ENCODE data around the gene ZNF385D. TPM values are rescaled to one million over a fixed set of nuclear protein-coding genes. Genes with fewer than 3 reads are reported as not detected.

The ZNF385D gene
- total RNA-seq, 1 donor from 2014 or later: 32.0 TPM

DNA sequence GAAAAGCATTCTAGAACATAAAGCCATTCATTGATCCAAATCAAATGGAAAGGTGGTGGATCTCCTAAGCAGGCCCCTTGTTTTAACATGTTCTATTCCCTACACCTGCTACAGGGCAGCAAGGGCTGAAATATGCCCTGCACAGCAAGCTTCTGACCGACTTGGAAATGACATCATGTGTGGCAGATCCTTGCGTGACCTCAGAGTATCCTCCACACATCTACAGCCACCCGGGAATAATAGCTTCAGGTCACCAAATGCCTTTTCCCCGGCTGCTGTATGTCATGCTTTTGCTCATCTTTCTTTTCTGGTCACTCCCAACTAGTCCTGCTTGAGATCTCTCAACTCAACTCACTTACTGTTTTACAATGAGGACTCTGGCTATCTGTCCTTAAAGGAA is 158.2 kb downstream of the ZNF385D start:
- H3K4me3 ChIP-seq: no peak overlapping the region
- no peaks in the 10 kb centered on the region for H3K36me3 ChIP-seq
- TF ChIP-seq CTCF (IDR thresholded peaks at IDR 0.05): no peak
- intact Hi-C loops (cut with DNase I): no loop called here
- H3K27ac ChIP-seq: peak overlapping the region in 1 of 2 donors; percentile 42
- no peak for DNase-seq (ENCODE audit: low spot score in 2 of 2)
- no peaks in the 10 kb centered on the region for H3K9me3 ChIP-seq
- peaks cover 0 to 8% of the 10 kb centered on the region in 2 donors for H3K4me1 ChIP-seq
- no peaks in the 10 kb centered on the region for H3K27me3 ChIP-seq

- DNase-seq (ENCODE audit: low spot score in 2 of 2): no peak
- intact Hi-C loops (cut with DNase I): loop anchor here (10.0 kb wide), 1 partner anchor 57 kb away; no protein-coding TSS in a partner anchor
- no peaks in the 10 kb centered on the region for H3K36me3 ChIP-seq
- no peak for TF ChIP-seq CTCF (IDR thresholded peaks at IDR 0.05)
- H3K27ac ChIP-seq: no peak overlapping the region
- H3K4me3 ChIP-seq: no peak overlapping the region
- H3K9me3 ChIP-seq: no peaks in the 10 kb centered on the region
- no peaks in the 10 kb centered on the region for H3K27me3 ChIP-seq
- H3K4me1 ChIP-seq: peaks cover 0 to 11% of the 10 kb centered on the region in 2 donors
These were observed 163.1 kb downstream of the ZNF385D start for GRCh38 chr3:21587894-21588293.

GRCh38 chr3:21585216-21585740 is 165.7 kb downstream of the ZNF385D start:
- intact Hi-C loops (cut with DNase I): loop anchor here (10.0 kb wide), 1 partner anchor 60 kb away; no protein-coding TSS in a partner anchor

GRCh38 chr3:21573291-21573690 is 177.7 kb downstream of the ZNF385D start:
- Histone ChIP-seq H3K27ac (no peak overlapping the region), H3K36me3 (no peaks in the 10 kb centered on the region), H3K4me3 (no peak overlapping the region), H3K4me1 (no peaks in the 10 kb centered on the region), H3K9me3 (no peaks in the 10 kb centered on the region), H3K27me3 (no peaks in the 10 kb centered on the region)
- DNase-seq (ENCODE audit: low spot score in 2 of 2): no peak
- intact Hi-C loops (cut with DNase I): no loop called here
- TF ChIP-seq CTCF (IDR thresholded peaks at IDR 0.05): no peak

More at GRCh38 chr3:21585216-21585740, 165.7 kb downstream of the ZNF385D start:
- Histone ChIP-seq H3K9me3 (no peaks in the 10 kb centered on the region), H3K27me3 (no peaks in the 10 kb centered on the region), H3K4me1 (peaks cover 0 to 16% of the 10 kb centered on the region in 2 donors), H3K36me3 (no peaks in the 10 kb centered on the region), H3K4me3 (no peak overlapping the region), H3K27ac (peak overlapping the region in 1 of 2 donors; percentile 2)
- no peak for DNase-seq (ENCODE audit: low spot score in 2 of 2)
- no peak for TF ChIP-seq CTCF (IDR thresholded peaks at IDR 0.05)

DNA sequence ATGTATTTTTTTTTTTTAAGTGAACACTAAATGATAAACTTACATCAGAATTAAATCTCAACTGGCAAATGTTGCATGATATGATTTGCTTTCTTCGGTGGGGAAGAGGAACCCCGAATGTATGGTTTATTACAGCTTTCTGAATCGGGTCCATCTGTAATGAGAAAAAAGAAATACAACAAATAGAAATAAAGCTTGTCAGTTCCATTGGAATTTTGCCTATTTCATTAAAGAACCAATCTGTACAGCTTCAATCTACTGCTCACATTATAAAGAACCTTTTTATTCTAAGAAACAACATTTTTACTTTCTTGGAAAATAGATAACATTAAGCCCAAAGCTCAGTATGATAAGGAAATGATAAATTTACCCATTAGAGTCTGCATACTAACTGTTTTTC is 186.5 kb downstream of the ZNF385D start:
- no peak for DNase-seq (ENCODE audit: low spot score in 2 of 2)
- Histone ChIP-seq H3K9me3 (no peaks in the 10 kb centered on the region), H3K27ac (no peak overlapping the region), H3K4me1 (no peaks in the 10 kb centered on the region), H3K4me3 (no peak overlapping the region), H3K36me3 (peaks cover 2 to 32% of the 10 kb centered on the region in 2 donors), H3K27me3 (no peaks in the 10 kb centered on the region)
- intact Hi-C loops (cut with DNase I): no loop called here
- no peak for TF ChIP-seq CTCF (IDR thresholded peaks at IDR 0.05)

DNA sequence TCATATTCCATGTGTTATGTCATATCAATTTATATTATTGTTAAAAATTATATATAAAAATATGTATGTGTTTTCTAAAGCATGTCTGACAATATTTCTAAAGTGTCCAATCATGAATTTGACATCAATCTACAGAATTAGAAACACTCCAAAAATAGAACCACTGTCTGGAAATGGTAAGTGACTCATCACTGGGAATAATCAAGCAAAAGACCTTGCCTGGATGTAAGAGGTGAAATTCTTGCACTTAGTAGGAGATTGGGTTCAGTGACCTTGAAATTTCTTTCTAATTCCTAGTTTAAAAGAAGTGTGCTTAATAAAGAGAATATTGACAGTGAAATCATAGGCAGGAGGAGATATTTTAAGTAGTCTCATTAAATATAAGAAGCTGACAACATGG is 188.8 kb downstream of the ZNF385D start:
- H3K27ac ChIP-seq: no peak overlapping the region
- DNase-seq (ENCODE audit: low spot score in 2 of 2): no peak
- H3K9me3 ChIP-seq: peaks cover 0 to 7% of the 10 kb centered on the region in 2 donors
- TF ChIP-seq CTCF (IDR thresholded peaks at IDR 0.05): no peak
- no peaks in the 10 kb centered on the region for H3K4me1 ChIP-seq
- peaks cover 2 to 32% of the 10 kb centered on the region in 2 donors for H3K36me3 ChIP-seq
- no peaks in the 10 kb centered on the region for H3K27me3 ChIP-seq
- intact Hi-C loops (cut with DNase I): no loop called here
- H3K4me3 ChIP-seq: no peak overlapping the region
